ENCODE data around the gene RTP2.

- TF ChIP-seq CTCF (IDR thresholded peaks at IDR 0.05) (no peak), POLR2A (IDR thresholded peaks at IDR 0.05) (no peak), EP300 (IDR thresholded peaks at IDR 0.05) (no peak)
These were observed 4.6 kb upstream of the RTP2 start for GRCh38 chr3:187706971-187707370.
